MM.1S (cell line): ENCODE data around the gene RANBP10.

Source experiments
- DNase-seq: peaks from one replicate; pipeline ENCODE4 v3.0.0-alpha.2; 2015
- H2AFZ ChIP-seq: fragments of 300-600 bp; sonication (generic); 2 replicates; pipeline ENCODE4 v1.6.0; 2016; ENCODE audit warnings: antibody characterized with exemption, low read length
- H3F3A ChIP-seq: fragments of 300-600 bp; sonication (generic); 2 replicates; pipeline ENCODE4 v1.6.1; 2016; ENCODE audit warnings: mild to moderate bottlenecking, antibody characterized with exemption, low read length, moderate library complexity, mixed read lengths; ENCODE audit not compliant: insufficient read depth
- H3K27ac ChIP-seq: fragments of 300-600 bp; sonication (generic); 2 replicates; pipeline ENCODE4 v1.5.1; 2016; ENCODE audit warnings: mild to moderate bottlenecking, low read length
- H3K27me3 ChIP-seq: fragments of 300-600 bp; sonication (generic); replicated peaks from 2 replicates; pipeline ENCODE4 v1.6.0; 2016; ENCODE audit warnings: low read length; ENCODE audit not compliant: insufficient read depth
- H3K36me3 ChIP-seq: fragments of 300-600 bp; sonication (generic); replicated peaks from 2 replicates; pipeline ENCODE4 v1.6.1; 2016; ENCODE audit warnings: mild to moderate bottlenecking, low read length, mixed read lengths; ENCODE audit not compliant: insufficient read depth
- H3K4me1 ChIP-seq: fragments of 300-600 bp; sonication (generic); 2 replicates; pipeline ENCODE4 v1.6.1; 2016; ENCODE audit warnings: low read length, mixed read lengths
- H3K4me2 ChIP-seq: fragments of 300-600 bp; sonication (generic); 2 replicates; pipeline ENCODE4 v1.6.0; 2016; ENCODE audit warnings: low read depth, low read length
- H3K4me3 ChIP-seq: fragments of 300-600 bp; sonication (generic); 2 replicates; pipeline ENCODE4 v1.5.1; 2016; ENCODE audit warnings: low read length, mixed read lengths
- H3K79me2 ChIP-seq: fragments of 300-600 bp; sonication (generic); 2 replicates; pipeline ENCODE4 v1.6.1; 2016; ENCODE audit warnings: mixed run types, low read length, mixed read lengths
- H3K9ac ChIP-seq: fragments of 300-600 bp; sonication (generic); 2 replicates; pipeline ENCODE4 v1.6.1; 2016; ENCODE audit warnings: low read length, mixed read lengths
- H3K9me2 ChIP-seq: fragments of 300-600 bp; sonication (generic); replicated peaks from 2 replicates; pipeline ENCODE4 v1.6.1; 2016; ENCODE audit warnings: mild to moderate bottlenecking, low read length, mixed read lengths; ENCODE audit not compliant: insufficient read depth
- H3K9me3 ChIP-seq: fragments of 300-600 bp; sonication (generic); replicated peaks from 2 replicates; pipeline ENCODE4 v1.6.1; 2016; ENCODE audit warnings: mild to moderate bottlenecking, low read length, mixed read lengths; ENCODE audit not compliant: insufficient read depth
- H4K20me1 ChIP-seq: fragments of 300-600 bp; sonication (generic); 2 replicates; pipeline ENCODE4 v1.6.1; 2016; ENCODE audit warnings: mild to moderate bottlenecking, low read length, moderate library complexity, mixed read lengths; ENCODE audit not compliant: insufficient read depth
- EZH2 ChIP-seq: fragments of 300-600 bp; sonication (generic); optimal IDR thresholded peaks from 2 replicates; pipeline ENCODE3; 2017; ENCODE audit warnings: low read depth, mild to moderate bottlenecking, antibody characterized with exemption, low read length, mixed read lengths
- EZH2phosphoT487 ChIP-seq: fragments of 300-600 bp; sonication (generic); IDR thresholded peaks from 2 replicates; pipeline ENCODE4 v1.6.1; 2018; ENCODE audit warnings: antibody characterized with exemption, low read length
- TF ChIP-seq, protein P1 (sequence below): fragments of 300-600 bp; sonication (generic); IDR thresholded peaks from 2 replicates; pipeline ENCODE4 v1.5.1; 2016; ENCODE audit warnings: antibody characterized with exemption, low read length, mixed read lengths

Gene RANBP10

DNA sequence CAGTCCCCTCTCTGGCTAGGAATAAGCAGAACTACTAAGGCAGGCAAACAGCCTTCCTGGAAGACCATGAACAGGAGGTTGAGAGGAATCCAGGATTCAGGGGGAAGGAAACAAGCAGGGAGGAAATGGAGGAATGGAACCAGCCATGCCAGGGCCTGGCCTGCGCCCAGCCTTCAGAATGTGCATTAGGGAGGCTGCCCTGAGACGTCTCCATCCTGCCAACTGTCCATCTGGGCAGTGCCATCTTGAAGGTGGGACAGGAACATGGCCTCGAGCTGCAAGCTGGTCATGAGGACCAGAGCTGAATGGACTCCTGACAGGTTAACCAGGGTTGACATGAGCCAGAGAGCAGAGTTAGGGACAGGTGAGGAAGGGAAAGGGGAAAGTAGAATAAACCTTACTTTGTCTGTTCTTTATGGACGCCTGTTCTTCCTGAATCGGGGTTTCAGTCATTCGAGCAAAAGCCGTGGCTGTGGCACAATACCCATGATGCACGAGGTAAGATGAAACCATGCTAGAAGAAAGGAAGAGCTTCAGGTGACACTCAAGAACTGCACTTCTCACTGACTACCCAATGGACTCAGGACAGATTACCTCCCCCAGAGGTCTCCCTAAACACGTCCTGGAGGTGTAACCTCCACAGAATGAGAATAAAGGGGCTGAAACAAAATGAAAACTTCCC is 75.1 kb downstream of the RANBP10 start:
- no peaks in the 10 kb centered on the region for H3K9me3 ChIP-seq
- no peaks in the 10 kb centered on the region for H3K9me2 ChIP-seq
- H3K27me3 ChIP-seq = no peaks in the 10 kb centered on the region
- TF ChIP-seq EZH2 (no peak), EZH2phosphoT487 (no peak)
- TF ChIP-seq, protein P1, sequence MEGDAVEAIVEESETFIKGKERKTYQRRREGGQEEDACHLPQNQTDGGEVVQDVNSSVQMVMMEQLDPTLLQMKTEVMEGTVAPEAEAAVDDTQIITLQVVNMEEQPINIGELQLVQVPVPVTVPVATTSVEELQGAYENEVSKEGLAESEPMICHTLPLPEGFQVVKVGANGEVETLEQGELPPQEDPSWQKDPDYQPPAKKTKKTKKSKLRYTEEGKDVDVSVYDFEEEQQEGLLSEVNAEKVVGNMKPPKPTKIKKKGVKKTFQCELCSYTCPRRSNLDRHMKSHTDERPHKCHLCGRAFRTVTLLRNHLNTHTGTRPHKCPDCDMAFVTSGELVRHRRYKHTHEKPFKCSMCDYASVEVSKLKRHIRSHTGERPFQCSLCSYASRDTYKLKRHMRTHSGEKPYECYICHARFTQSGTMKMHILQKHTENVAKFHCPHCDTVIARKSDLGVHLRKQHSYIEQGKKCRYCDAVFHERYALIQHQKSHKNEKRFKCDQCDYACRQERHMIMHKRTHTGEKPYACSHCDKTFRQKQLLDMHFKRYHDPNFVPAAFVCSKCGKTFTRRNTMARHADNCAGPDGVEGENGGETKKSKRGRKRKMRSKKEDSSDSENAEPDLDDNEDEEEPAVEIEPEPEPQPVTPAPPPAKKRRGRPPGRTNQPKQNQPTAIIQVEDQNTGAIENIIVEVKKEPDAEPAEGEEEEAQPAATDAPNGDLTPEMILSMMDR = no peak
- H3K4me3 ChIP-seq = peak overlapping the region; percentile 34
- H3F3A ChIP-seq = peaks cover 17% of the 10 kb centered on the region
- DNase-seq = peak; percentile 55
- H2AFZ ChIP-seq = peak overlapping the region; percentile 29; the same call in 1 of the 2 replicates
- H3K9ac ChIP-seq = peak overlapping the region; percentile 16; the same call in 1 of the 2 replicates
- H3K4me1 ChIP-seq = peaks cover 16% of the 10 kb centered on the region
- no peaks in the 10 kb centered on the region for H4K20me1 ChIP-seq
- H3K4me2 ChIP-seq = peak overlapping the region; percentile 75
- no peaks in the 10 kb centered on the region for H3K79me2 ChIP-seq
- no peaks in the 10 kb centered on the region for H3K36me3 ChIP-seq
- peak overlapping the region; percentile 70 for H3K27ac ChIP-seq

DNA sequence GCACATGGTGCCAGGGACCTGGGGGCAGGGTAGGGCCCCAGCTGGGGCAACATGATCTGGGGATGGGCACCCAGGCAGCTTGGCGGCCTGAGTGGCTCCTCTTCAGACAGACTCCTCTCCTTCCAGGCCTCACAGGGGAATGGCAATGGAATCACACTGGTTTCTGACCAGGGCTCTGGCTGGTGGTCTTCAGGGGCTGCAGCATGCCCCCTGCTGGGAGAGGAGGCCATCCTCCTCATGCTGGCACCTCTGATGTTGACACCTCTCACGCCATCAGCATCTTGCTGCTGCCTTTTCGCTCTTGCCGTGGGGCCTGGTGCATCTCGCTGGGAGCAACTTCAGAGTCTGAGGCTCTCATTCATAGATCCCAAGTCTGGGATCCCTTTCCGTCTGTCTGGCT is 76.0 kb downstream of the RANBP10 start:
- no peaks in the 10 kb centered on the region for H3K27me3 ChIP-seq
- H3K27ac ChIP-seq = no peak overlapping the region
- no peaks in the 10 kb centered on the region for H3K9me3 ChIP-seq
- H3K79me2 ChIP-seq = no peaks in the 10 kb centered on the region
- H3K9me2 ChIP-seq = no peaks in the 10 kb centered on the region
- H3K4me2 ChIP-seq = no peak overlapping the region
- H3F3A ChIP-seq = peaks cover 17% of the 10 kb centered on the region
- H3K4me3 ChIP-seq = no peak overlapping the region
- no peak overlapping the region for H3K9ac ChIP-seq
- no peak for TF ChIP-seq EZH2
- no peak for TF ChIP-seq EZH2phosphoT487
- TF ChIP-seq, protein P1 = no peak
- no peaks in the 10 kb centered on the region for H3K36me3 ChIP-seq
- H3K4me1 ChIP-seq = peaks cover 16% of the 10 kb centered on the region
- no peak for DNase-seq
- H4K20me1 ChIP-seq = no peaks in the 10 kb centered on the region
- H2AFZ ChIP-seq = no peak overlapping the region

DNA sequence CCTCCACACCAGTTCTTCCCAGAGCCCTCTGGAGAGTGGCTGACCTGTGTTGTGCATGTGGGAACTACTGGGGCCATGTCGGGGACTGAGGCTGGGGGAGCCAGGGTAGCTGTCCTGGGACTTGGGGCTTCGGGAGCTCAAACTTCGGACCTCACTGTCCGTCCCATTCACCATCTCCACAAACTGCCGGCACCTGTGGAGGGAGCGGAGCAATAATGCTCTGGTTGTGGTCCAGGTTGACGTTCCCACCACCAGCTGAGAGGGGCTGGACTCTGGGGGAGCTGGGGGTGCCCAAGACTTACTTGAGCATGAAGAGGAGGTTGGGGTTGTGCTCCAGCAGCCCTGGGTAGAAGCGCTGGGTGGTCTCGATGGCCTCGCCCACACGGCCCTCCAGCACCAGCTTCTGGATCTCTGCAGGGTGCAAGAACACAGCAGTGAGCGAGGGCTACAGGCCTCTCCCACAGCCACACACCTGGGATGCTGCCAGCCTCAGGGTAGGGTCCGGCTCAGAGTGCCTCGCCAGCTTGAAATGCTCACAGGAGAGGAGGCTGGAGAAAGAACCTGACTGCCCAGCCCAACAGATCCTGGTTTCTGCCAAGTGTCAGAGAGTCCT is 76.6 kb downstream of the RANBP10 start:
- H3K4me1 ChIP-seq = peaks cover 16% of the 10 kb centered on the region
- H3K27me3 ChIP-seq = no peaks in the 10 kb centered on the region
- TF ChIP-seq EZH2 = no peak
- peaks cover 17% of the 10 kb centered on the region for H3F3A ChIP-seq
- H3K4me2 ChIP-seq = no peak overlapping the region
- no peak overlapping the region for H2AFZ ChIP-seq
- DNase-seq = no peak
- no peak overlapping the region for H3K9ac ChIP-seq
- no peak overlapping the region for H3K4me3 ChIP-seq
- no peaks in the 10 kb centered on the region for H4K20me1 ChIP-seq
- no peaks in the 10 kb centered on the region for H3K9me3 ChIP-seq
- H3K79me2 ChIP-seq = no peaks in the 10 kb centered on the region
- no peak overlapping the region for H3K27ac ChIP-seq
- H3K36me3 ChIP-seq = no peaks in the 10 kb centered on the region
- no peaks in the 10 kb centered on the region for H3K9me2 ChIP-seq
